ACC112 (cell line): Measurements from ENCODE around the gene CNKSR3.

Experiments used
- H2AFZ ChIP-seq: fragments of 200-600 bp; sonication (generic); one replicate; pipeline ENCODE4 v1.6.0; 2017; ENCODE audit warnings: antibody characterized with exemption, low read length; ENCODE audit not compliant: unreplicated experiment
- H3K27ac ChIP-seq: fragments of 200-600 bp; sonication (generic); 2 replicates; pipeline ENCODE4 v1.5.1; 2014; ENCODE audit warnings: low read depth, mild to moderate bottlenecking, antibody characterized with exemption, low read length, moderate library complexity
- H3K27me3 ChIP-seq: fragments of 200-600 bp; sonication (generic); 2 replicates; pipeline ENCODE4 v1.6.1; 2014; ENCODE audit warnings: mild to moderate bottlenecking, antibody characterized with exemption, low read length, moderate library complexity, mixed read lengths; ENCODE audit not compliant: insufficient read depth
- H3K36me3 ChIP-seq: fragments of 200-600 bp; sonication (generic); 2 replicates; pipeline ENCODE4 v1.6.1; 2016; ENCODE audit warnings: mild to moderate bottlenecking, antibody characterized with exemption, low read length, moderate library complexity, mixed read lengths; ENCODE audit not compliant: insufficient read depth
- H3K4me1 ChIP-seq: fragments of 200-600 bp; sonication (generic); one replicate; pipeline ENCODE4 v1.6.1; 2016; ENCODE audit warnings: low read length, mixed read lengths; ENCODE audit not compliant: insufficient read depth, unreplicated experiment, control insufficient read depth
- H3K4me3 ChIP-seq: fragments of 200-600 bp; sonication (generic); 2 replicates; pipeline ENCODE4 v1.5.1; 2014; ENCODE audit warnings: mild to moderate bottlenecking, low read depth, low read length
- H3K79me2 ChIP-seq: fragments of 200-600 bp; sonication (generic); one replicate; pipeline ENCODE4 v1.6.0; 2016; ENCODE audit warnings: low read length; ENCODE audit not compliant: control insufficient read depth, unreplicated experiment, insufficient read depth

The CNKSR3 gene

DNA sequence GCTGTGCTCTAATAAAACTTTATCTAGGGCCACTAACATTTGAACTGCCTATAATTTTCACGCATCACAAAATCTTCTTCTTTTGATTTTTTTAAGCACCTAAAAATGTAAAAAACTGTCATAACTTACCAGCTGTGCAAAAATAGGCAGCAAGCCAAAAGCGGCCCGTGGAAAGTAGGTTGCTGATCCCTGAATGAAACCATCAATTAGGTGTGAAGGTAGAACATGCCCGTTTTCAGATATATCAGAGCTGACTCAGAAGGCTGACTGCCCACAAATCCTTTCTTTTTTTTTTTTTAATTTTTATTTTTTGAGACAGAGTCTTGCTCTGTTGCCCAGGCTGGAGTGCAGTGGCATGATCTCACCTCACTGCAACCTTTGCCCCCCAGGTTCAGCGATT lies 149.0 kb downstream of the CNKSR3 start:
- no peaks in the 10 kb centered on the region for H3K27me3 ChIP-seq
- no peaks in the 10 kb centered on the region for H3K79me2 ChIP-seq
- no peaks in the 10 kb centered on the region for H3K4me1 ChIP-seq
- no peak overlapping the region for H3K4me3 ChIP-seq
- no peak overlapping the region for H2AFZ ChIP-seq
- H3K27ac ChIP-seq: no peak overlapping the region
- H3K36me3 ChIP-seq: no peaks in the 10 kb centered on the region

DNA sequence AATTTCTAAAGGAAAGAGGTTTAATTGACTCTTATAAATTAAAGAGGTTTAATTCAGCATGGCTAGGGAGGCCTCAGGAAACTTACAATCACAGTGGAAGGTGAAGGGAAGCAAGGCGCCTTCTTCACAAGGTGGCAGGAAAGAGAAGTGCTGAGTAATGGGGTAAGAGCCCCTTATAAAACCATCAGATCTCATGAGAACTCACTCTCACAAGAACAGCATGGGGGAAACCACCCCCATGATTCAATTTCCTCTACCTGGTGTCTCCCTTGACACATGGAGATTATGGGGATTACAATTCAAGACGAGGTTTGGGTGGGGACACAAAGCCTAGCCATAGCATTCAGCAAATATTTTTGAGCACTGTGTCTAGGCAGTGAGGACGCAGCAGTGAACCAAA lies 150.0 kb downstream of the CNKSR3 start:
- H3K27ac ChIP-seq: no peak overlapping the region
- no peak overlapping the region for H2AFZ ChIP-seq
- H3K27me3 ChIP-seq: no peaks in the 10 kb centered on the region
- no peaks in the 10 kb centered on the region for H3K36me3 ChIP-seq
- H3K79me2 ChIP-seq: no peaks in the 10 kb centered on the region
- no peak overlapping the region for H3K4me3 ChIP-seq
- no peaks in the 10 kb centered on the region for H3K4me1 ChIP-seq

DNA sequence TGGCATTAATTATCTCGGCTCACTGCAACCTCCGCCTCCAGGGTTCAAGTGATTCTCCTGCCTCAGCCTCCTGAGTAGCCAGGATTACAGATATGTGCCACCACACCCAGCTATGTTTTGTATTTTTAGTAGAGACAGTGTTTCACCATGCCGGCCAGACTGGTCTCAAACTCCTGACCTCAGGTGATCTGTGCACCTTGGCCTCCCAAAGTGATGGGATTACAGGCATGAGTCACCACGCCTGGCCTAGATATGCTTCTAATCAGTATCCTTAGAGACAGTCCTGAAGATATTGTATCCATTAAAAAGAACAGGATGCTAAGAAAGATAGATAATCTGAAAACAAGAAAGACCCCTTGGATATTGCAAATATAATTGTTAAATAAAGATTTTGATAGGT lies 150.8 kb downstream of the CNKSR3 start:
- no peak overlapping the region for H3K27ac ChIP-seq
- no peak overlapping the region for H2AFZ ChIP-seq
- no peaks in the 10 kb centered on the region for H3K79me2 ChIP-seq
- H3K27me3 ChIP-seq: no peaks in the 10 kb centered on the region
- no peak overlapping the region for H3K4me3 ChIP-seq
- H3K4me1 ChIP-seq: no peaks in the 10 kb centered on the region
- no peaks in the 10 kb centered on the region for H3K36me3 ChIP-seq

DNA sequence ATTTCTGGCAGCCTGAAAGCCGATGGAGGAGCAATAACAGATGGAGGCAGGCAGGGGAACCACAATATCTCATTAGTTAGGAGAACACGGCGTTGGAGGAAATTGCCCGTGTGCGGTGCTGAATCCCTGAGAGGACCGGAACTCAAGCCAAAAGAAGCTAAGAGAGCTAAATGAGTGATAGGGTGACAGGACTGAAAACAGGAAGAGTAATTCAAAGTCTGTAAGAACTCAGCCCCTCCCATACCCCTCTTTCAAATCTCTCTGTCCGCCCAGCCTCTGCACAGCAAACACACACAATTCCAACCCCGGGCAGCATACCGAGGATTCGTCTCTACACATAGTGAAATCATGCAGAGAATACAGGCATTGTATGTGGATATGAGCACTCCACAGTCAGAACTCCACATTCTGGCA lies 151.3 kb downstream of the CNKSR3 start:
- H3K79me2 ChIP-seq: no peaks in the 10 kb centered on the region
- H3K36me3 ChIP-seq: no peaks in the 10 kb centered on the region
- H3K4me3 ChIP-seq: no peak overlapping the region
- H2AFZ ChIP-seq: no peak overlapping the region
- no peaks in the 10 kb centered on the region for H3K27me3 ChIP-seq
- no peak overlapping the region for H3K27ac ChIP-seq
- no peaks in the 10 kb centered on the region for H3K4me1 ChIP-seq

DNA sequence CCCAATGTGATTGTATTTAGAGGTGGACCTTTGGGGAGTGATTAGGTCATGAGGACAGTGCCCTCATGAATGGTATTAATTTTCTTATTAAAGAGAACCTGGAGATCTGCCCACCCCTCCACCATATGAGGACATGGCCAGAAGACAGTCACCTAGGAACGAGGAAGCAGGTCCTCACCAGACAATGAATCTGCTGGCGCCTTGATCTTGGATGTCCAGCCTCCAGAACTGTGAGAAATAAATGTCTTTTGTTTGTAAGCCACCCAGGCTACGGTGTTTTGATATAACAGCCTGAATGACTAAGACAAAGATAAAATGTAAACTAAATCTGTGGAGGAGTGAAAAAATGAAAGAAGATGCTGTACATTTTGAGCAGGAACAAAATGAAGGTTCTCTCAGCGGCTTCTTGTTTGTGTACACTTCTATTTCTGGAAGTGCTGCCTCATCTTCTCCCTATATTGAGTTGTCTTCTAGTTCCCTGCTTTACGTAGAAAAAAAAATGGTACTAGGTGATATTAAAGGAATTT lies 152.4 kb downstream of the CNKSR3 start:
- Histone ChIP-seq H3K27ac (no peak overlapping the region), H3K36me3 (no peaks in the 10 kb centered on the region), H3K4me1 (no peaks in the 10 kb centered on the region), H3K4me3 (no peak overlapping the region), H3K27me3 (no peaks in the 10 kb centered on the region), H2AFZ (no peak overlapping the region), H3K79me2 (no peaks in the 10 kb centered on the region)

DNA sequence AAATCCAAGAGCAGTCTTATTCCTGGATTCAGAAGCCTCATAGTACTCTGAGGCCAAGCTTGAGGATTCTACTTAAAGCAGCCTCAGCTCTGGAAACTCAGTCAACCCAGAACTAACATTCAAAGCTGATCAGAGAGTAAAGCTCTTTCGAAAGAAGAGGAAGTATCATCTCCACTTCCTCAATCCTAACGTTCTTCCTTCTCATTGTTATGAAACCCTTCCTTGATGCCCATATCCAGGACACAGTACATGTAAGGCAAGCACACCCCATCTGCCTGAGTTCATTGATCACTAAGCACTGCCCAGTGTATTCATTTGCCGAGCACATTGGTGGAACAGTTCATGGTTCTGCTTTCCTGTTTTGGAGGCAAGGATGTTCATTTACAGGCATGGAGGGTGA lies 153.8 kb downstream of the CNKSR3 start, which contains the start of gene IPCEF1:
TSS of gene IPCEF1 (minus strand) at position 114 of the 400 bp plus-strand sequence. CDS start 90,856 bp downstream, outside the sequence.
- Histone ChIP-seq H3K27me3 (no peaks in the 10 kb centered on the region), H3K4me3 (no peak within 1 kb of the TSS), H3K27ac (no peak within 1 kb of the TSS), H3K4me1 (no peaks in the 10 kb centered on the region), H3K79me2 (no peaks in the 10 kb centered on the region), H2AFZ (no peak within 1 kb of the TSS), H3K36me3 (no peaks in the 10 kb centered on the region)

DNA sequence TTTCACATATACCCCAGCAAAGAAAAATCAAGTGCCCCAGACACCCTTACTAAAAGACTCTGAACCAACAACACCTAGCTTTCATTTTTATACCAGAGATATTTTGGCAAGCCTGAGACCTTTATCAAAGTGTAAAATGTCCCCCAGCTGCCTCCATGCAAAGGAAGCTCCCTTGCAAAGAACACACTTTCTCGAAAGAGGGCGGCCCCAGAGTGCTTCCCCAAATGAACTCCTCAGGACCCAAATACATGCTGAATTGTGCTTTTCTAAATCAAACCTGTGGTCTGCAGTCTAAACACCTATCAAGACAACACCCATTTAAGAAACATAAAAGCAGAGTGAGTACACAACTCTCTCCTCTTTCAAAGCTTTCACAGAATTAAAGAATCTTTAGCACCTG lies 154.4 kb downstream of the CNKSR3 start:
- H2AFZ ChIP-seq: no peak overlapping the region

DNA sequence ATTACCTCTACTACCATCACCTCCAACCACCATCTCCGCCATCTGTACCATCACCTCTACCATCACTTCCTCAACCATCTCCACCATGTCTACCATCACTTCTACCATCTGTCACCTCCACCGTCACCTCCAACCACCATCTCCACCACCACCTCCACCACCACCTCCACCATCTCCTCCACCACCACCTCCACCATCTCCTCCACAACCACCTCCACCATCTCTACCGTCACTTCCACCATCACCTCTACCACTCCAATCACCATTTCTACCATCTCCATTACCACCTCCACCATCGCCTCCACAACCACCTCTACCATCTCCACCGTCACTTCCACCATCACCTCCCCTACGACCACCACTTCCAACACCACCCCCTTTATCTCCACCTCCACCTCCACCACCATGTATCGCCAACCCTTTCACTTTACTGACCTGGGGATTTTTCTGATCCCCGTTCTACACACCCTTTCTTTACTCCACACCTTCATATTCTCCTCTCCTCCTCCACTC lies 156.2 kb downstream of the CNKSR3 start:
- no peaks in the 10 kb centered on the region for H3K79me2 ChIP-seq
- no peaks in the 10 kb centered on the region for H3K36me3 ChIP-seq
- H3K4me1 ChIP-seq: no peaks in the 10 kb centered on the region
- no peak overlapping the region for H2AFZ ChIP-seq
- no peaks in the 10 kb centered on the region for H3K27me3 ChIP-seq
- no peak overlapping the region for H3K27ac ChIP-seq
- no peak overlapping the region for H3K4me3 ChIP-seq

More for the DNA sequence above, 154.4 kb downstream of the CNKSR3 start:
- H3K27me3 ChIP-seq: no peaks in the 10 kb centered on the region
- H3K79me2 ChIP-seq: no peaks in the 10 kb centered on the region
- no peaks in the 10 kb centered on the region for H3K36me3 ChIP-seq
- H3K4me3 ChIP-seq: no peak overlapping the region
- no peaks in the 10 kb centered on the region for H3K4me1 ChIP-seq
- H3K27ac ChIP-seq: no peak overlapping the region

DNA sequence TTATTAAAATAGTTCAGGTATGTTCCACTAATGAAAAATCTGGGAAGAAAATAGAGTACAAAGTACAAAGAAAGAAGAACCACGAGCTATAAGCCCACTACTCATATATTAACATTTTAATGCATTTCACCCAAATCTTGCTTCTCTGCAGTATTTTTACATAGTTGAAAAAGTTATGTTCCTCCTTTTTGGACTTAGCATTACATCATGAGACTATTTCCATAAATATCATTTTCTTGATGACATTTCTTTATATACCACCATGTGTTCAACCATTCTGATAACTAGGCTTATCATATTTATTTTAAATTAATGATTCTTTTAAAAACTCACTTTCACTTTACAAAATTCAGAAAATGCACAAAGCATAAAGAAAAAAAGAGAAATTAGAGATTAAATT lies 156.9 kb downstream of the CNKSR3 start:
- no peaks in the 10 kb centered on the region for H3K27me3 ChIP-seq
- no peaks in the 10 kb centered on the region for H3K79me2 ChIP-seq
- no peaks in the 10 kb centered on the region for H3K36me3 ChIP-seq
- H2AFZ ChIP-seq: no peak overlapping the region
- no peak overlapping the region for H3K27ac ChIP-seq
- H3K4me1 ChIP-seq: no peaks in the 10 kb centered on the region
- no peak overlapping the region for H3K4me3 ChIP-seq

DNA sequence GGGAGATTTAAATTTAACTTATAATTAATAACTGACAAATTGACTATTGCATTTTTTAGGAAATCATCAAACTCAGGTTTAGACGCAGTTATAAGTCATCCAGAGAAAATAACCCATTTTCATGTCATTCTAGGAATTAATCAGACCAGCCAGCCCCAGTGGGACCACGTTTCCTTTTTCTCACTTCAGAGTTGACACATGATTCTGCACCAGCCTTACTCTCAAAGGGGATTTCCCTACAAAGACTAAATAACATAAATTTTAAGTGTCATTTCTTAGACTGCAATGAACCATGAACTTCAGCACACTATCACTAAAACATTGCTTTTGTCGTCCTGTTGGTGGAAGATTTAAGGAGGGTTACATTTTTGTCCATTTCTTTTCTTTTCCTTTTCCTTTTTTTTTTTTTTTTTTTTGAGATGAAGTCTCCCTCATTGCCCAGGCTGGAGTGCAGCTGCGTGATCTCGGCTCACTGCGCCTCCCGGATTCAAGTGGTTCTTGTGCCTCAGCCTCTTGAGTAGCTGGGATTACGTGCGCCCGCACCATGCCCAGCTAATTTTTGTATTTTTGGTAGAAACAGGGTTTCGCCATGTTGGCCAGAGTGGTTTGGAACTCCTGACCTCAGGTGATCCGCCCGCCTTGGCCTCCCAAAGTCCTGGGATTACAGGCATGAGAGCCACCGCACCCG lies 157.4 kb downstream of the CNKSR3 start:
- Histone ChIP-seq H3K27me3 (peaks cover 2% of the 10 kb centered on the region; the same call in 1 of the 2 replicates), H3K27ac (no peak overlapping the region), H3K4me1 (no peaks in the 10 kb centered on the region), H3K79me2 (no peaks in the 10 kb centered on the region), H3K4me3 (no peak overlapping the region), H3K36me3 (no peaks in the 10 kb centered on the region), H2AFZ (no peak overlapping the region)

DNA sequence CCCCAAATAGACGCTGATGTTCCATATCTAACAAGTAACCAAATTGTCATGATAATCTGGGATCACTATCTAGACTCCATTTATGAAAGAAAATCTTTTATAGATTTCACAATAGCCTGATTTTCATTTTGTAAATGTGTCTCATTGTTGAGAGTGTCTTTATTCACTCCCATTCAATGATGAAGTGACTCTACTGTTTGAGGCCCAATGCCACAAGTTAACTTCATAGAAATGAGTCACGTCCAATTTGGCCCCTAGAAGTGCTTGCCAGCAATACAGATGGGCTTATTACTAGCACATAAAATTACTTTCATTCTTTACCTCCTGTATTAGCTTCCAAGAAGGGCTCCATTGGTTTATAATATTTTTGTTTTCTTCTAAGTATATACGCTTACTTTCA lies 160.2 kb downstream of the CNKSR3 start:
- Histone ChIP-seq H3K4me1 (no peaks in the 10 kb centered on the region), H2AFZ (no peak overlapping the region), H3K27me3 (peaks cover 9% of the 10 kb centered on the region; the same call in 1 of the 2 replicates), H3K4me3 (no peak overlapping the region), H3K36me3 (no peaks in the 10 kb centered on the region), H3K79me2 (no peaks in the 10 kb centered on the region), H3K27ac (no peak overlapping the region)
